Central memory CD8-positive, alpha-beta T cell (primary cell): ENCODE measurements around the gene TRIM46.
"Not testable (repeated sequence)": the region's sequence is repeated elsewhere in the genome, so short reads cannot be mapped to it uniquely, and the experiment has no call there.

ENCODE experiments used
- ATAC-seq: fragments of 150-1000 bp; cut with Tn5 transposase; replicated peaks from 2 replicates; pipeline ENCODE4 v1.10.0; 2022; ENCODE audit warnings: mild to moderate bottlenecking, moderate FRiP score, moderate number of reproducible peaks; ENCODE audit not compliant: poor library complexity, severe bottlenecking; ENCODE audit errors: extremely low read depth
- DNase-seq, 2 donors: peaks; one replicate each; pipeline ENCODE4 v3.0.0; 2021; ENCODE audit warnings: low spot score in 2 of 2
- H3K27ac Mint-ChIP-seq: one replicate; pipeline ENCODE4 v1.8.0; 2022; ENCODE audit warnings: low read depth, mild to moderate bottlenecking, moderate library complexity, mixed read lengths
- H3K27me3 Mint-ChIP-seq: one replicate; pipeline ENCODE4 v1.8.0; 2022; ENCODE audit warnings: mixed read lengths
- H3K36me3 Mint-ChIP-seq: one replicate; pipeline ENCODE4 v1.8.0; 2022; ENCODE audit warnings: mild to moderate bottlenecking, moderate library complexity, mixed read lengths; ENCODE audit not compliant: insufficient read depth
- H3K4me1 Mint-ChIP-seq: one replicate; pipeline ENCODE4 v1.8.0; 2022; ENCODE audit warnings: mixed read lengths
- H3K4me3 Mint-ChIP-seq: one replicate; pipeline ENCODE4 v1.8.0; 2022; ENCODE audit warnings: mild to moderate bottlenecking, moderate library complexity, mixed read lengths
- H3K9me3 Mint-ChIP-seq: one replicate; pipeline ENCODE4 v1.8.0; 2022; ENCODE audit warnings: mixed read lengths

The TRIM46 gene

GRCh38 chr1:155210314-155211104 lies 36.9 kb downstream of the TRIM46 start:
- ATAC-seq (no peak), DNase-seq (no peak)
- peak overlapping the region; percentile 88 for H3K4me3 Mint-ChIP-seq
- no peaks in the 10 kb centered on the region for H3K9me3 Mint-ChIP-seq
- H3K4me1 Mint-ChIP-seq = peaks cover 20% of the 10 kb centered on the region
- H3K27me3 Mint-ChIP-seq = no peaks in the 10 kb centered on the region
- H3K27ac Mint-ChIP-seq = no peak overlapping the region
- peaks cover 19% of the 10 kb centered on the region for H3K36me3 Mint-ChIP-seq

- not testable (repeated sequence) for H3K4me3 Mint-ChIP-seq, ATAC-seq, H3K27ac Mint-ChIP-seq, H3K9me3 Mint-ChIP-seq, H3K27me3 Mint-ChIP-seq, DNase-seq
- H3K4me1 Mint-ChIP-seq = peaks cover 20% of the 10 kb centered on the region
- H3K36me3 Mint-ChIP-seq = peaks cover 19% of the 10 kb centered on the region
Measured at GRCh38 chr1:155211381-155212050, 37.9 kb downstream of the TRIM46 start.

GRCh38 chr1:155212051-155212440 lies 38.4 kb downstream of the TRIM46 start:
- Mint-ChIP-seq H3K4me1 (peaks cover 15% of the 10 kb centered on the region), H3K36me3 (peaks cover 18% of the 10 kb centered on the region)
- not testable (repeated sequence) for H3K4me3 Mint-ChIP-seq, H3K27ac Mint-ChIP-seq, H3K9me3 Mint-ChIP-seq, DNase-seq, ATAC-seq, H3K27me3 Mint-ChIP-seq

GRCh38 chr1:155214702-155215101 lies 41.1 kb downstream of the TRIM46 start:
- not testable (repeated sequence) for H3K27me3 Mint-ChIP-seq

GRCh38 chr1:155218854-155219591 lies 45.4 kb downstream of the TRIM46 start:
- H3K27me3 Mint-ChIP-seq = no peaks in the 10 kb centered on the region
- no peaks in the 10 kb centered on the region for H3K9me3 Mint-ChIP-seq
- peak overlapping the region; percentile 16 for H3K27ac Mint-ChIP-seq
- ATAC-seq = no peak
- no peaks in the 10 kb centered on the region for H3K36me3 Mint-ChIP-seq
- DNase-seq = no peak
- no peak overlapping the region for H3K4me3 Mint-ChIP-seq
- peaks cover 16% of the 10 kb centered on the region for H3K4me1 Mint-ChIP-seq

More at GRCh38 chr1:155214702-155215101, 41.1 kb downstream of the TRIM46 start:
- H3K4me1 Mint-ChIP-seq = peaks cover 12% of the 10 kb centered on the region
- not testable (repeated sequence) for H3K27ac Mint-ChIP-seq, H3K4me3 Mint-ChIP-seq, H3K36me3 Mint-ChIP-seq, DNase-seq, H3K9me3 Mint-ChIP-seq
- peak; percentile 34 for ATAC-seq

GRCh38 chr1:155219592-155220031 lies 46.0 kb downstream of the TRIM46 start:
- no peak for DNase-seq
- peak; percentile 22 for ATAC-seq
- no peaks in the 10 kb centered on the region for H3K36me3 Mint-ChIP-seq
- H3K9me3 Mint-ChIP-seq = no peaks in the 10 kb centered on the region
- no peak overlapping the region for H3K4me3 Mint-ChIP-seq
- H3K27ac Mint-ChIP-seq = peak overlapping the region; percentile 16
- H3K27me3 Mint-ChIP-seq = no peaks in the 10 kb centered on the region
- peaks cover 16% of the 10 kb centered on the region for H3K4me1 Mint-ChIP-seq

GRCh38 chr1:155220211-155220965 lies 46.7 kb downstream of the TRIM46 start:
- not testable (repeated sequence) for H3K27ac Mint-ChIP-seq, H3K9me3 Mint-ChIP-seq, H3K36me3 Mint-ChIP-seq, DNase-seq, H3K4me3 Mint-ChIP-seq, H3K27me3 Mint-ChIP-seq, ATAC-seq
- peaks cover 16% of the 10 kb centered on the region for H3K4me1 Mint-ChIP-seq

GRCh38 chr1:155223047-155223446 lies 49.4 kb downstream of the TRIM46 start:
- H3K27ac Mint-ChIP-seq = no peak overlapping the region
- peaks cover 36% of the 10 kb centered on the region for H3K4me1 Mint-ChIP-seq

GRCh38 chr1:155225404-155225759 lies 51.7 kb downstream of the TRIM46 start:
- H3K36me3 Mint-ChIP-seq, H3K9me3 Mint-ChIP-seq, H3K27ac Mint-ChIP-seq, H3K4me3 Mint-ChIP-seq, DNase-seq, H3K27me3 Mint-ChIP-seq, ATAC-seq: not testable (repeated sequence)
- peaks cover 20% of the 10 kb centered on the region for H3K4me1 Mint-ChIP-seq

More at GRCh38 chr1:155223047-155223446, 49.4 kb downstream of the TRIM46 start:
- Mint-ChIP-seq H3K4me3 (no peak overlapping the region), H3K27me3 (no peaks in the 10 kb centered on the region), H3K36me3 (peaks cover 4% of the 10 kb centered on the region), H3K9me3 (no peaks in the 10 kb centered on the region)
- ATAC-seq (no peak), DNase-seq (no peak)

- H3K27ac Mint-ChIP-seq = peak overlapping the region; percentile 95
- DNase-seq (peak; percentile 63 to 74), ATAC-seq (peak; percentile 72)
- H3K9me3 Mint-ChIP-seq = no peaks in the 10 kb centered on the region
- H3K27me3 Mint-ChIP-seq = no peaks in the 10 kb centered on the region
- H3K4me1 Mint-ChIP-seq = peaks cover 20% of the 10 kb centered on the region
- peak overlapping the region; percentile 79 for H3K4me3 Mint-ChIP-seq
- H3K36me3 Mint-ChIP-seq = peaks cover 4% of the 10 kb centered on the region
Measured at GRCh38 chr1:155226188-155226909, 52.7 kb downstream of the TRIM46 start.

- Mint-ChIP-seq H3K9me3 (no peaks in the 10 kb centered on the region), H3K27me3 (no peaks in the 10 kb centered on the region), H3K27ac (peak overlapping the region; percentile 95), H3K4me1 (peaks cover 20% of the 10 kb centered on the region), H3K36me3 (peaks cover 4% of the 10 kb centered on the region), H3K4me3 (peak overlapping the region; percentile 79)
- ATAC-seq = peak; percentile 3
- DNase-seq = no peak
Measured at GRCh38 chr1:155226910-155227260, 53.2 kb downstream of the TRIM46 start.
